Measurements from ENCODE around the gene NCK1.

Gene NCK1

GRCh38 chr3:136932523-136932922 lies 70.5 kb downstream of the NCK1 start:
- no peak overlapping the region for H3K27ac ChIP-seq
- H3K36me3 ChIP-seq, result peaks cover 22% of the 10 kb centered on the region
- DNase-seq, result no peak
- no peaks in the 10 kb centered on the region for H3K27me3 ChIP-seq (ENCODE audit: insufficient read depth, low read depth, severe bottlenecking)
- no peaks in the 10 kb centered on the region for H3K9me3 ChIP-seq (ENCODE audit: severe bottlenecking)
- no peak overlapping the region for H3K4me3 ChIP-seq (ENCODE audit: low read depth, low read length)
- no peak for TF ChIP-seq CTCF (IDR thresholded peaks at IDR 0.05; ENCODE audit: low read depth, low read length)

- Histone ChIP-seq H3K4me3 (ENCODE audit: low read depth, low read length) (no peak overlapping the region), H3K27me3 (ENCODE audit: insufficient read depth, low read depth, severe bottlenecking) (no peaks in the 10 kb centered on the region), H3K36me3 (peaks cover 20% of the 10 kb centered on the region), H3K27ac (no peak overlapping the region), H3K9me3 (ENCODE audit: severe bottlenecking) (no peaks in the 10 kb centered on the region)
- DNase-seq, result no peak
- TF ChIP-seq CTCF (IDR thresholded peaks at IDR 0.05; ENCODE audit: low read depth, low read length), result no peak
These were observed 71.2 kb downstream of the NCK1 start for GRCh38 chr3:136932978-136933772.

- Histone ChIP-seq H3K27ac (no peak overlapping the region), H3K27me3 (ENCODE audit: insufficient read depth, low read depth, severe bottlenecking) (no peaks in the 10 kb centered on the region), H3K9me3 (ENCODE audit: severe bottlenecking) (no peaks in the 10 kb centered on the region), H3K4me3 (ENCODE audit: low read depth, low read length) (no peak overlapping the region), H3K36me3 (peaks cover 8% of the 10 kb centered on the region)
- no peak for DNase-seq
- no peak for TF ChIP-seq CTCF (IDR thresholded peaks at IDR 0.05; ENCODE audit: low read depth, low read length)
These were observed 75.2 kb downstream of the NCK1 start for GRCh38 chr3:136937175-136937574.

- Histone ChIP-seq H3K9me3 (ENCODE audit: severe bottlenecking) (no peaks in the 10 kb centered on the region), H3K4me3 (ENCODE audit: low read depth, low read length) (no peak overlapping the region), H3K36me3 (peaks cover 8% of the 10 kb centered on the region), H3K27me3 (ENCODE audit: insufficient read depth, low read depth, severe bottlenecking) (no peaks in the 10 kb centered on the region), H3K27ac (no peak overlapping the region)
- no peak for DNase-seq
- TF ChIP-seq CTCF (IDR thresholded peaks at IDR 0.05; ENCODE audit: low read depth, low read length), result no peak
These were observed 75.8 kb downstream of the NCK1 start for GRCh38 chr3:136937851-136938250.

GRCh38 chr3:136938334-136938733 lies 76.3 kb downstream of the NCK1 start:
- no peak for TF ChIP-seq CTCF (IDR thresholded peaks at IDR 0.05; ENCODE audit: low read depth, low read length)
- Histone ChIP-seq H3K4me3 (ENCODE audit: low read depth, low read length) (no peak overlapping the region), H3K36me3 (peaks cover 8% of the 10 kb centered on the region), H3K27ac (no peak overlapping the region), H3K27me3 (ENCODE audit: insufficient read depth, low read depth, severe bottlenecking) (no peaks in the 10 kb centered on the region), H3K9me3 (ENCODE audit: severe bottlenecking) (no peaks in the 10 kb centered on the region)
- no peak for DNase-seq

- Histone ChIP-seq H3K4me3 (ENCODE audit: low read depth, low read length) (no peak overlapping the region), H3K36me3 (peaks cover 8% of the 10 kb centered on the region), H3K9me3 (ENCODE audit: severe bottlenecking) (no peaks in the 10 kb centered on the region), H3K27me3 (ENCODE audit: insufficient read depth, low read depth, severe bottlenecking) (no peaks in the 10 kb centered on the region), H3K27ac (no peak overlapping the region)
- DNase-seq, result no peak
- TF ChIP-seq CTCF (IDR thresholded peaks at IDR 0.05; ENCODE audit: low read depth, low read length), result no peak
These were observed 77.5 kb downstream of the NCK1 start for GRCh38 chr3:136939489-136939888.
